HG02678 (cell line): ENCODE measurements around the gene HPSE.
"Not testable (repeated sequence)": the region's sequence is repeated elsewhere in the genome, so short reads cannot be mapped to it uniquely, and the experiment has no call there.

Experiments used
- ATAC-seq: cut with Tn5 transposase; IDR thresholded peaks from one replicate; pipeline ENCODE4 v1.9.1; 2021; ENCODE audit warnings: mild to moderate bottlenecking, moderate library complexity; ENCODE audit not compliant: unreplicated experiment

Gene HPSE

GRCh38 chr4:83335701-83336100, 1.1 kb upstream of the HPSE start:
- no peak for ATAC-seq

- no peak for ATAC-seq
Measured at GRCh38 chr4:83331956-83332355, 2.7 kb downstream of the HPSE start.

GRCh38 chr4:83329521-83330110, 5.0 kb downstream of the HPSE start:
- ATAC-seq: no peak

GRCh38 chr4:83328521-83329187, 6.0 kb downstream of the HPSE start:
- ATAC-seq: no peak

GRCh38 chr4:83326546-83326945, 8.1 kb downstream of the HPSE start:
- no peak for ATAC-seq

GRCh38 chr4:83325306-83325705, 9.3 kb downstream of the HPSE start:
- ATAC-seq: not testable (repeated sequence)

GRCh38 chr4:83323136-83323535, 11.5 kb downstream of the HPSE start:
- no peak for ATAC-seq

- no peak for ATAC-seq
Measured at GRCh38 chr4:83320548-83320947, 14.1 kb downstream of the HPSE start.

GRCh38 chr4:83318666-83319065, 16.0 kb downstream of the HPSE start:
- no peak for ATAC-seq

- ATAC-seq: no peak
Measured at GRCh38 chr4:83317671-83318070, 17.0 kb downstream of the HPSE start.

GRCh38 chr4:83316459-83317165, 18.0 kb downstream of the HPSE start:
- ATAC-seq: no peak

GRCh38 chr4:83315341-83315870, 19.2 kb downstream of the HPSE start:
- ATAC-seq: no peak

GRCh38 chr4:83308672-83309071, 26.0 kb downstream of the HPSE start:
- ATAC-seq: no peak

- no peak for ATAC-seq
Measured at GRCh38 chr4:83307920-83308319, 26.7 kb downstream of the HPSE start.

- no peak for ATAC-seq
Measured at GRCh38 chr4:83305187-83305586, 29.5 kb downstream of the HPSE start.

- no peak for ATAC-seq
Measured at GRCh38 chr4:83297548-83298260, 36.9 kb downstream of the HPSE start.

GRCh38 chr4:83293305-83294046, 41.2 kb downstream of the HPSE start:
- ATAC-seq: no peak

GRCh38 chr4:83290059-83290774, 44.4 kb downstream of the HPSE start:
- not testable (repeated sequence) for ATAC-seq

GRCh38 chr4:83288381-83288780, 46.3 kb downstream of the HPSE start:
- not testable (repeated sequence) for ATAC-seq

- peak; percentile 6 for ATAC-seq
Measured at GRCh38 chr4:83285055-83285407, 49.6 kb downstream of the HPSE start.
